GOT3 (cell line): ENCODE data around the gene KCTD13.
"Not testable (repeated sequence)": the region's sequence is repeated elsewhere in the genome, so short reads cannot be mapped to it uniquely, and the experiment has no call there.

Experiments
- DNase-seq: peaks from one replicate; lab custom pipeline; 2025; ENCODE audit warnings: mixed read lengths; lab: John Stamatoyannopoulos, UW

KCTD13 gene

GRCh38 chr16:29906520-29907244 lies 19.3 kb downstream of the KCTD13 start:
- no peak for DNase-seq

- no peak for DNase-seq
These were observed 20.4 kb downstream of the KCTD13 start for GRCh38 chr16:29905668-29906067.

GRCh38 chr16:29904947-29905346 lies 21.1 kb downstream of the KCTD13 start:
- DNase-seq = no peak

GRCh38 chr16:29903590-29903989 lies 22.4 kb downstream of the KCTD13 start:
- no peak for DNase-seq

- DNase-seq = no peak
These were observed 24.4 kb downstream of the KCTD13 start for GRCh38 chr16:29901607-29901945.

- no peak for DNase-seq
These were observed 25.0 kb downstream of the KCTD13 start for GRCh38 chr16:29900888-29901606.

GRCh38 chr16:29900102-29900887 lies 25.7 kb downstream of the KCTD13 start, which contains the start of gene ASPHD1:
ASPHD1 (plus strand) TSS chr16:29900488; CDS start chr16:29900972, 484 bp downstream.
- DNase-seq = peak; percentile 57

- DNase-seq = no peak
These were observed 26.4 kb downstream of the KCTD13 start, which contains the start of gene SEZ6L2 for GRCh38 chr16:29899516-29900101. SEZ6L2 (minus strand) TSS chr16:29899550; CDS start chr16:29899019, 531 bp downstream.

- no peak for DNase-seq
These were observed 27.1 kb downstream of the KCTD13 start for GRCh38 chr16:29898804-29899515.

- no peak for DNase-seq
These were observed 27.8 kb downstream of the KCTD13 start for GRCh38 chr16:29898135-29898803.

- no peak for DNase-seq
These were observed 28.7 kb downstream of the KCTD13 start for GRCh38 chr16:29897333-29897732.

- DNase-seq = no peak
These were observed 29.2 kb downstream of the KCTD13 start for GRCh38 chr16:29896841-29897240.

- DNase-seq = no peak
These were observed 31.7 kb downstream of the KCTD13 start for GRCh38 chr16:29894352-29894751.

GRCh38 chr16:29893553-29893952 lies 32.5 kb downstream of the KCTD13 start:
- no peak for DNase-seq

GRCh38 chr16:29892458-29892813 lies 33.6 kb downstream of the KCTD13 start:
- no peak for DNase-seq

GRCh38 chr16:29891525-29892457 lies 34.2 kb downstream of the KCTD13 start:
- DNase-seq = no peak

- DNase-seq = not testable (repeated sequence)
These were observed 36.7 kb downstream of the KCTD13 start for GRCh38 chr16:29889372-29889771.

- DNase-seq = no peak
These were observed 42.0 kb downstream of the KCTD13 start for GRCh38 chr16:29883987-29884386.

GRCh38 chr16:29881050-29881449 lies 45.0 kb downstream of the KCTD13 start:
- no peak for DNase-seq

GRCh38 chr16:29878172-29878571 lies 47.9 kb downstream of the KCTD13 start:
- no peak for DNase-seq
